Gastrocnemius medialis (tissue), 4 donors: Measurements from ENCODE around the gene MAML2. TPM values are rescaled to one million over a fixed set of nuclear protein-coding genes. Genes with fewer than 3 reads are reported as not detected.
A peak's percentile ranks its signal among the peaks of the same experiment; 100 is the strongest.

Experiments
- ATAC-seq, 2 donors: fragments of 150-250 bp; one replicate each; pipeline ENCODE4 v1.9.1; 2016
- DNase-seq, 2 donors: peaks; one replicate each; pipeline ENCODE4 v3.0.0-alpha.2; 2019
- H3K27ac ChIP-seq, 4 donors: fragments of 200-600 bp; sonication (generic); 1 replicate in 1 of 4; 2 replicates in 3 of 4; pipeline ENCODE4 v1.5.1; 2016 to 2018; ENCODE audit warnings: mild to moderate bottlenecking in 2 of 4, moderate library complexity in 1 of 4
- H3K27me3 ChIP-seq, 3 donors: fragments of 200-600 bp; sonication (generic) in 2 of 3; 1 replicate in 1 of 3; 2 replicates in 2 of 3; pipeline versions ENCODE4 v1.5.1 to v1.6.0; 2016 to 2019; ENCODE audit warnings: mild to moderate bottlenecking in 1 of 3, moderate library complexity in 1 of 3
- H3K36me3 ChIP-seq, 2 donors: fragments of 200-600 bp; sonication (generic) in 1 of 2; one replicate each; pipeline ENCODE4 v1.5.1; 2017 to 2018
- H3K4me1 ChIP-seq, 2 donors: fragments of 200-600 bp; sonication (generic) in 1 of 2; one replicate each; pipeline ENCODE4 v1.5.1; 2016 to 2017; ENCODE audit warnings: mild to moderate bottlenecking in 2 of 2
- H3K4me3 ChIP-seq, 4 donors: fragments of 200-600 bp; sonication (generic) in 3 of 4; 1 replicate in 1 of 4; 2 replicates in 3 of 4; pipeline ENCODE4 v1.5.1; 2016 to 2019; ENCODE audit warnings: mild to moderate bottlenecking in 2 of 4
- H3K9me3 ChIP-seq, 3 donors: fragments of 200-600 bp; sonication (generic) in 2 of 3; 1 replicate in 1 of 3; 2 replicates in 2 of 3; pipeline ENCODE4 v1.5.1; 2016 to 2019
- POLR2A ChIP-seq, 2 donors: fragments of 450-650 bp; IDR thresholded peaks; one replicate each; pipeline ENCODE4 v1.6.1; 2017; ENCODE audit warnings: antibody characterized with exemption in 2 of 2, mild to moderate bottlenecking in 2 of 2, moderate library complexity in 2 of 2
- in situ Hi-C, 4 donors: fragments of 200-750 bp; cut with MboI; loops; one replicate each; pipeline versions ENCODE4 v1.15.0 to v1.8.0; 2017; ENCODE audit warnings: low sequenced_read_pairs in 4 of 4
- intact Hi-C: fragments of 100-400 bp; cut with DNase I; formaldehyde crosslinking; loops from one replicate; pipeline ENCODE4 v1.15.1; 2023; ENCODE audit warnings: low total_unique reads
- total RNA-seq, 4 donors: library from RNA; depleted of rRNA; stranded (reverse); fragments of >200 nt; gene quantifications; one replicate each; pipeline versions ENCODE4 v1.1.0 to v1.2.3, GENCODE V29; 2016
- TF ChIP-seq, protein P1 (sequence below), 5 experiments: fragments of 450-650 bp in 3 of 5; fragments of 200-600 bp in 2 of 5; sonication (generic) in 2 of 5; IDR thresholded peaks in 4 of 5; conservative IDR thresholded peaks in 1 of 5; 1 replicate in 4 of 5; 2 replicates in 1 of 5; pipeline ENCODE4 v1.5.1; 2016 to 2019; ENCODE audit warnings: antibody characterized with exemption in 5 of 5, mild to moderate bottlenecking in 3 of 5, moderate library complexity in 3 of 5

The MAML2 gene
- total RNA-seq, 4 donors from 2014 or later = 4.1 to 6.3 (median 4.8) TPM

DNA sequence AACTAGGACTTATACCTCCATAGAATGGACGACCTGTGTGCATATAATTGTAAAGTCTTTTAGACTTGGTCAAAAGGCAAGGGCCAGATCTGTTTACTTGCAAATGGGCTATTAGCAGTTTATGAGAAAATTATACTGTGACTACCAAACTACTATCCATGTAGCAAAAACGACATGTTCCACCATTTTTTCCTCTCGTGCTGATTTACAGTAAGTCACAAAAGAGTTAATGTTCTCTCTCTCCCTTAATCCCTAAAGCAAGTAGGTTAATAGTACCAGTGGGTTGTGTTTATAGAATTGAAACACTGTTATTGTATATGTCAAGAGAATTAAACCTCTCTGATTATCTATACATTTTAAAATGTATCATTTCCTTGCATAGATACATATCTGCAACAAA lies 147.3 kb downstream of the MAML2 start:
- DNase-seq = no peak
- intact Hi-C loops = no loop called here
- ATAC-seq = no peak
- no peaks in the 10 kb centered on the region for H3K9me3 ChIP-seq
- peaks cover 0 to 17% of the 10 kb centered on the region in 2 donors for H3K4me1 ChIP-seq
- no peaks in the 10 kb centered on the region for H3K27me3 ChIP-seq
- H3K36me3 ChIP-seq = no peaks in the 10 kb centered on the region
- no peak overlapping the region for H3K4me3 ChIP-seq
- TF ChIP-seq, protein P1, sequence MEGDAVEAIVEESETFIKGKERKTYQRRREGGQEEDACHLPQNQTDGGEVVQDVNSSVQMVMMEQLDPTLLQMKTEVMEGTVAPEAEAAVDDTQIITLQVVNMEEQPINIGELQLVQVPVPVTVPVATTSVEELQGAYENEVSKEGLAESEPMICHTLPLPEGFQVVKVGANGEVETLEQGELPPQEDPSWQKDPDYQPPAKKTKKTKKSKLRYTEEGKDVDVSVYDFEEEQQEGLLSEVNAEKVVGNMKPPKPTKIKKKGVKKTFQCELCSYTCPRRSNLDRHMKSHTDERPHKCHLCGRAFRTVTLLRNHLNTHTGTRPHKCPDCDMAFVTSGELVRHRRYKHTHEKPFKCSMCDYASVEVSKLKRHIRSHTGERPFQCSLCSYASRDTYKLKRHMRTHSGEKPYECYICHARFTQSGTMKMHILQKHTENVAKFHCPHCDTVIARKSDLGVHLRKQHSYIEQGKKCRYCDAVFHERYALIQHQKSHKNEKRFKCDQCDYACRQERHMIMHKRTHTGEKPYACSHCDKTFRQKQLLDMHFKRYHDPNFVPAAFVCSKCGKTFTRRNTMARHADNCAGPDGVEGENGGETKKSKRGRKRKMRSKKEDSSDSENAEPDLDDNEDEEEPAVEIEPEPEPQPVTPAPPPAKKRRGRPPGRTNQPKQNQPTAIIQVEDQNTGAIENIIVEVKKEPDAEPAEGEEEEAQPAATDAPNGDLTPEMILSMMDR (IDR thresholded peaks at IDR 0.05 in 4 of 5, conservative IDR thresholded peaks at IDR 0.05 in 1 of 5) = no peak
- no peak for TF ChIP-seq POLR2A (IDR thresholded peaks at IDR 0.05)
- no peak overlapping the region for H3K27ac ChIP-seq
- in situ Hi-C loops = no loop called here

DNA sequence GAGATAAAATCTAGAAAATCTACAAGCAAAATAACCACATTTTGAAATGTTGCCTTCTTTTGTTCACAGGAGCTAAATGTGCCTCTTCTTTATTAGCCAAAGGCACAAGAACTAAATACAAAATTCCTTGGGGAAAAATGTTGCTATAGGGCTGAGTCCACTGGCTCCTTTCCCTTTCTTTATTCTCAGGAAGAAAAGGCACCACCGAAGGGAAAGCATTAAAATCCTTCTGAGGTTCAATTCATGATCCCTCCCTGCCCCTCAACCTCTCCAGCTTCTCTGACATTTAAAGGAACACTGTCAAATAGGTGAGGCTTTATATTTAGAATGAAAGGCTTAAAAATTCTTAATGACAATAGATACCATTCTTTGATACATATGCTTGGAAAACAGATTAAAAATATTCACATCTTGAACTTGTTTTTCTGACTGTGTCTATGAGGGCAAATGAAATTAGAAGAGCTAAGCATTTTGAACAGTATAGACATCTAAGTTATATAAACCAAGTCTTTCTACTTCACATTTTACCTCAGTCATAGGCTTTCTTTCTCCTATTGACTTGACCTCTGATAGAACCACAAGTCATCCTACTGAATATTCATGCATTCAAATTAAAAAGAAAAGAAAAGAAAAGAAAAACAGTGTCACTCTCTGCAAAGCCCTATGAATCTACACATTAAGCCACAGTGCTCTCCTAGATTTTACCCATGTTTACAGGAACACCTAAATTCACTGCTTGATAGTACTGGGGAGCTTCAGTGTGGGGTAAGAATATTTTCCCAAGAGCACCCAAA lies 148.2 kb downstream of the MAML2 start:
- peaks cover 0 to 13% of the 10 kb centered on the region in 2 donors for H3K4me1 ChIP-seq
- H3K27ac ChIP-seq = peak overlapping the region in 1 of 4 donors; percentile 9
- H3K36me3 ChIP-seq = no peaks in the 10 kb centered on the region
- TF ChIP-seq, protein P1 (IDR thresholded peaks at IDR 0.05 in 4 of 5, conservative IDR thresholded peaks at IDR 0.05 in 1 of 5) = no peak
- no peak for DNase-seq
- H3K4me3 ChIP-seq = no peak overlapping the region
- ATAC-seq = no peak
- no peaks in the 10 kb centered on the region for H3K9me3 ChIP-seq
- intact Hi-C loops (no loop called here), in situ Hi-C loops (no loop called here)
- H3K27me3 ChIP-seq = no peaks in the 10 kb centered on the region

DNA sequence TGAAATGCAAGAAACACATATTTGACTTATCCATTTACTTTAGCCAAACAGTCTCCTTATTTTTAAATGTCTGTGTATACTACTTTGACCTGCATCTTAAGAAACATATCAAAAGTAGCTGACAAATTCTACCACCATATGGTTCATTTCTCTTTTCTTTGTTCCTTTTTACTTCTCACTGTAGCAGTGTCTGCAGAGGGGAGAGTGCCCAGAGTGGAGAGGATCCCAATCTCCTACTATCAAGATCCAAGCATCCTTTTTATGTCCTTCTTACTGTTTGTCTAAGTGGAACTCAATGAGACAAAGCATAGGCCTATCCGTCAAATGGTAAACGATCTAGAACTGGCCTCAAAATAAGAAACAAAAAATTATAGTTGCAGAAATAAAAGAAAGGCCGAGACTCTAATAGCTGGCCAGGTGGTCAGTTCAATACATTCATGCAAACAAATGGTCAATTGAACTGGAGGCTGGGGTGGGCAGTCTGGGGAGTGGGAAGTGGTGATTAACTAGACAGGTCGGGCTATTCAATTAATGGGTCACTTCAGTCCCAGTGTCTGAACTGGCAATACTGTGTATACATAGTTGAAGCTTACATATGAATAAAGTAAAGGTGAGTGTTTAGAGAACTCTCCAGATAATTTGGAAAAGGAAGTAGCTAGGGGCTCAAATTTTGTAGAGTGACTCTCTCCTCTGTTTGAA lies 149.1 kb downstream of the MAML2 start:
- ATAC-seq (no peak), DNase-seq (no peak)
- H3K36me3 ChIP-seq = no peaks in the 10 kb centered on the region
- H3K4me1 ChIP-seq = peaks cover 0 to 11% of the 10 kb centered on the region in 2 donors
- H3K27me3 ChIP-seq = no peaks in the 10 kb centered on the region
- intact Hi-C loops = no loop called here
- H3K27ac ChIP-seq = peak overlapping the region in 1 of 4 donors; percentile 9
- H3K4me3 ChIP-seq = no peak overlapping the region
- in situ Hi-C loops = no loop called here
- no peaks in the 10 kb centered on the region for H3K9me3 ChIP-seq
- no peak for TF ChIP-seq POLR2A (IDR thresholded peaks at IDR 0.05)
- TF ChIP-seq, protein P1 (IDR thresholded peaks at IDR 0.05 in 4 of 5, conservative IDR thresholded peaks at IDR 0.05 in 1 of 5) = no peak

DNA sequence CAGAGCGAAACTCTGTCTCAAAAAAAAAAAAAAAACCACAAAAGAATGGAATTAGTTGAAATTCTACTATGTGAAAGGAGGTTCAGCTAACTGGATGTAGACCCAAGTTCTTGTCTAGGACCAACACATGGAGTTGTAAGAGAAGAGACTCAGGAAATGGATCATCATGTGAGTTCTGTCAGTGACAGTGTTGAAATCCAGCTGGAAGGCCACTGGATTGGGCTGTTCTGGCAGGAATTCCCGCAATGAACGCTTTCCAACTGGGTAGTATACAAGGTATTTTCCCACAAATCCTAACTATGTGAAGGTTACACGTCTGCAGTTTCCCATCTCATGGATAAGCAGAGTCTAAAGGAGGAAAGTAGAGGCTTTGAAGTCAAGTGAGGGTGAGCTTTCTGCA lies 151.2 kb downstream of the MAML2 start:
- Histone ChIP-seq H3K27me3 (no peaks in the 10 kb centered on the region), H3K4me1 (peaks cover 0 to 4% of the 10 kb centered on the region in 2 donors), H3K27ac (no peak overlapping the region), H3K9me3 (no peaks in the 10 kb centered on the region), H3K36me3 (no peaks in the 10 kb centered on the region), H3K4me3 (no peak overlapping the region)
- in situ Hi-C loops = no loop called here
- TF ChIP-seq, protein P1 (IDR thresholded peaks at IDR 0.05 in 4 of 5, conservative IDR thresholded peaks at IDR 0.05 in 1 of 5) = no peak
- no peak for ATAC-seq
- DNase-seq = no peak
- intact Hi-C loops = no loop called here
